CD14-positive monocyte (primary cell): ENCODE data around the gene MAP1LC3B2. TPM values are rescaled to one million over a fixed set of nuclear protein-coding genes. Genes with fewer than 3 reads are reported as not detected.

Experiments
- DNase-seq, 3 donors: peaks; one replicate each; pipeline ENCODE4 v3.0.0-alpha.2; 2011 to 2022
- H2AFZ ChIP-seq: 2 replicates; pipeline ENCODE4 v1.6.0; 2012; ENCODE audit warnings: mild to moderate bottlenecking, low read depth, low read length, inconsistent platforms; ENCODE audit not compliant: insufficient read depth, poor library complexity, severe bottlenecking
- H3K27ac ChIP-seq, 2 donors: 1 replicate in 1 of 2; 2 replicates in 1 of 2; pipeline ENCODE4 v1.5.1; 2012 to 2013; ENCODE audit warnings: low read length in 2 of 2, control low read depth in 1 of 2, inconsistent platforms in 1 of 2, low read depth in 1 of 2, mild to moderate bottlenecking in 1 of 2
- H3K27me3 ChIP-seq, 2 donors: one replicate each; pipeline versions ENCODE4 v1.6.0 to v1.6.1; 2011 to 2013; ENCODE audit warnings: low read length in 2 of 2; ENCODE audit not compliant: control insufficient read depth in 2 of 2, insufficient read depth in 2 of 2
- H3K36me3 ChIP-seq, 2 donors: replicated peaks in 1 of 2; 1 replicate in 1 of 2; 2 replicates in 1 of 2; pipeline versions ENCODE4 v1.5.1 to v1.6.1; 2012 to 2013; ENCODE audit warnings: low read length in 2 of 2, control low read depth in 1 of 2, inconsistent platforms in 1 of 2, mild to moderate bottlenecking in 1 of 2; ENCODE audit not compliant: insufficient read depth in 2 of 2, control insufficient read depth in 1 of 2
- H3K4me1 ChIP-seq, 2 donors: 1 replicate in 1 of 2; 2 replicates in 1 of 2; pipeline versions ENCODE4 v1.5.1 to v1.6.1; 2012 to 2013; ENCODE audit warnings: low read length in 2 of 2, control low read depth in 1 of 2, inconsistent platforms in 1 of 2, mild to moderate bottlenecking in 1 of 2, moderate library complexity in 1 of 2; ENCODE audit not compliant: insufficient read depth in 2 of 2, control insufficient read depth in 1 of 2
- H3K4me2 ChIP-seq: replicated peaks from 2 replicates; pipeline ENCODE3; 2012; ENCODE audit warnings: low read length, moderate library complexity, mild to moderate bottlenecking; ENCODE audit not compliant: poor library complexity, severe bottlenecking; ENCODE audit errors: extremely low read depth
- H3K4me3 ChIP-seq, 3 experiments: fragments of 200-600 bp in 1 of 3; sonication (generic) in 1 of 3; replicated peaks in 1 of 3; 1 replicate in 2 of 3; 2 replicates in 1 of 3; pipeline ENCODE4 v1.5.1; 2011 to 2013; ENCODE audit warnings: low read length in 3 of 3, mild to moderate bottlenecking in 3 of 3, control low read depth in 2 of 3, low read depth in 2 of 3, inconsistent platforms in 1 of 3, moderate library complexity in 1 of 3
- H3K79me2 ChIP-seq: 2 replicates; pipeline ENCODE4 v1.6.0; 2012; ENCODE audit warnings: mild to moderate bottlenecking, control low read depth, inconsistent platforms, low read length, moderate library complexity; ENCODE audit not compliant: insufficient read depth
- H3K9ac ChIP-seq: 2 replicates; pipeline ENCODE4 v1.6.0; 2017; ENCODE audit warnings: low read length, mild to moderate bottlenecking; ENCODE audit not compliant: insufficient read depth, poor library complexity, severe bottlenecking
- H3K9me3 ChIP-seq, 2 donors: replicated peaks in 1 of 2; 1 replicate in 1 of 2; 2 replicates in 1 of 2; pipeline versions ENCODE4 v1.5.1 to v1.6.1; 2012 to 2013; ENCODE audit warnings: low read length in 2 of 2, control low read depth in 1 of 2; ENCODE audit not compliant: control insufficient read depth in 1 of 2, insufficient read depth in 1 of 2
- H4K20me1 ChIP-seq: 2 replicates; pipeline ENCODE4 v1.6.0; 2012; ENCODE audit warnings: mild to moderate bottlenecking, low read length, control low read depth, moderate library complexity; ENCODE audit not compliant: insufficient read depth
- H3K27ac Mint-ChIP-seq, 7 donors: one replicate each; pipeline ENCODE4 v1.8.0; 2020; ENCODE audit warnings: mild to moderate bottlenecking in 7 of 7, mixed read lengths in 7 of 7, moderate library complexity in 6 of 7, inconsistent platforms in 2 of 7
- H3K27me3 Mint-ChIP-seq, 3 donors: one replicate each; pipeline ENCODE4 v1.8.0; 2021 to 2022; ENCODE audit warnings: low read depth in 3 of 3, mild to moderate bottlenecking in 3 of 3, mixed read lengths in 3 of 3, moderate library complexity in 3 of 3, inconsistent platforms in 1 of 3
- H3K36me3 Mint-ChIP-seq, 2 donors: one replicate each; pipeline ENCODE4 v1.8.0; 2020; ENCODE audit warnings: mixed read lengths in 2 of 2, inconsistent platforms in 1 of 2, mild to moderate bottlenecking in 1 of 2
- H3K4me1 Mint-ChIP-seq: one replicate; pipeline ENCODE4 v1.8.0; 2020; ENCODE audit warnings: mild to moderate bottlenecking, mixed read lengths
- H3K4me3 Mint-ChIP-seq, 2 donors: one replicate each; pipeline ENCODE4 v1.8.0; 2020; ENCODE audit warnings: mild to moderate bottlenecking in 2 of 2, mixed read lengths in 2 of 2, moderate library complexity in 1 of 2
- H3K9me3 Mint-ChIP-seq, 7 donors: one replicate each; pipeline ENCODE4 v1.8.0; 2020 to 2022; ENCODE audit warnings: mixed read lengths in 7 of 7, mild to moderate bottlenecking in 6 of 7, moderate library complexity in 6 of 7, inconsistent platforms in 2 of 7
- WGBS: methylation state at CpG from one replicate; pipeline ENCODE4 v1.1.5; 2013; ENCODE audit warnings: missing lambda C conversion rate; ENCODE audit not compliant: insufficient coverage; 5-methylcytosine and 5-hydroxymethylcytosine counted together
- intact Hi-C, 2 donors: fragments of 100-400 bp; cut with micrococcal nuclease; formaldehyde crosslinking; loops; one replicate each; pipeline versions ENCODE4 v1.15.0 to v1.15.1; 2023
- polyA plus RNA-seq, 3 donors: library from polyadenylated mRNA; depleted of rRNA in 1 of 3; unstranded in 2 of 3; stranded (reverse) in 1 of 3; fragments of 300-500 nt in 2 of 3; fragments of >200 nt in 1 of 3; fragmentation: Illumina TruSeq in 2 of 3; gene quantifications; 1 replicate in 2 of 3; 2 replicates in 1 of 3; pipeline ENCODE4 v1.2.3, GENCODE V29; 2012 to 2021
- TF ChIP-seq, protein P1 (sequence below): fragments of 200-600 bp; IDR thresholded peaks from one replicate; pipeline ENCODE4 v1.8.0; 2022; ENCODE audit warnings: antibody characterized with exemption, mild to moderate bottlenecking

The MAP1LC3B2 gene
- polyA plus RNA-seq, 3 donors, result 2.6 to 12.9 (median 6.4) TPM

- Histone ChIP-seq H3K4me3 (no peak overlapping the region), H3K9me3 (no peaks in the 10 kb centered on the region), H3K4me2 (no peak overlapping the region), H3K9ac (no peak overlapping the region), H3K27ac (no peak overlapping the region), H3K27me3 (no peaks in the 10 kb centered on the region), H2AFZ (no peak overlapping the region), H3K4me1 (peaks cover 39 to 52% of the 10 kb centered on the region in 2 donors), H3K36me3 (no peaks in the 10 kb centered on the region), H3K79me2 (no peaks in the 10 kb centered on the region), H4K20me1 (no peaks in the 10 kb centered on the region)
- intact Hi-C loops, result no loop called here
- WGBS, result no CpG with 5 or more reads among the region's 5 CpGs
- peaks cover 49% of the 10 kb centered on the region for H3K4me1 Mint-ChIP-seq
- H3K36me3 Mint-ChIP-seq, result peaks cover 0 to 4% of the 10 kb centered on the region in 2 donors
- H3K27ac Mint-ChIP-seq, result no peak overlapping the region
- no peak overlapping the region for H3K4me3 Mint-ChIP-seq
- DNase-seq, result no peak
- no peaks in the 10 kb centered on the region for H3K9me3 Mint-ChIP-seq
- peaks cover 0 to 4% (median 0%) of the 10 kb centered on the region in 3 donors for H3K27me3 Mint-ChIP-seq
- TF ChIP-seq, protein P1, sequence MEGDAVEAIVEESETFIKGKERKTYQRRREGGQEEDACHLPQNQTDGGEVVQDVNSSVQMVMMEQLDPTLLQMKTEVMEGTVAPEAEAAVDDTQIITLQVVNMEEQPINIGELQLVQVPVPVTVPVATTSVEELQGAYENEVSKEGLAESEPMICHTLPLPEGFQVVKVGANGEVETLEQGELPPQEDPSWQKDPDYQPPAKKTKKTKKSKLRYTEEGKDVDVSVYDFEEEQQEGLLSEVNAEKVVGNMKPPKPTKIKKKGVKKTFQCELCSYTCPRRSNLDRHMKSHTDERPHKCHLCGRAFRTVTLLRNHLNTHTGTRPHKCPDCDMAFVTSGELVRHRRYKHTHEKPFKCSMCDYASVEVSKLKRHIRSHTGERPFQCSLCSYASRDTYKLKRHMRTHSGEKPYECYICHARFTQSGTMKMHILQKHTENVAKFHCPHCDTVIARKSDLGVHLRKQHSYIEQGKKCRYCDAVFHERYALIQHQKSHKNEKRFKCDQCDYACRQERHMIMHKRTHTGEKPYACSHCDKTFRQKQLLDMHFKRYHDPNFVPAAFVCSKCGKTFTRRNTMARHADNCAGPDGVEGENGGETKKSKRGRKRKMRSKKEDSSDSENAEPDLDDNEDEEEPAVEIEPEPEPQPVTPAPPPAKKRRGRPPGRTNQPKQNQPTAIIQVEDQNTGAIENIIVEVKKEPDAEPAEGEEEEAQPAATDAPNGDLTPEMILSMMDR, result no peak
These were observed 18.5 kb upstream of the MAP1LC3B2 start for GRCh38 chr12:116540622-116541152.

DNA sequence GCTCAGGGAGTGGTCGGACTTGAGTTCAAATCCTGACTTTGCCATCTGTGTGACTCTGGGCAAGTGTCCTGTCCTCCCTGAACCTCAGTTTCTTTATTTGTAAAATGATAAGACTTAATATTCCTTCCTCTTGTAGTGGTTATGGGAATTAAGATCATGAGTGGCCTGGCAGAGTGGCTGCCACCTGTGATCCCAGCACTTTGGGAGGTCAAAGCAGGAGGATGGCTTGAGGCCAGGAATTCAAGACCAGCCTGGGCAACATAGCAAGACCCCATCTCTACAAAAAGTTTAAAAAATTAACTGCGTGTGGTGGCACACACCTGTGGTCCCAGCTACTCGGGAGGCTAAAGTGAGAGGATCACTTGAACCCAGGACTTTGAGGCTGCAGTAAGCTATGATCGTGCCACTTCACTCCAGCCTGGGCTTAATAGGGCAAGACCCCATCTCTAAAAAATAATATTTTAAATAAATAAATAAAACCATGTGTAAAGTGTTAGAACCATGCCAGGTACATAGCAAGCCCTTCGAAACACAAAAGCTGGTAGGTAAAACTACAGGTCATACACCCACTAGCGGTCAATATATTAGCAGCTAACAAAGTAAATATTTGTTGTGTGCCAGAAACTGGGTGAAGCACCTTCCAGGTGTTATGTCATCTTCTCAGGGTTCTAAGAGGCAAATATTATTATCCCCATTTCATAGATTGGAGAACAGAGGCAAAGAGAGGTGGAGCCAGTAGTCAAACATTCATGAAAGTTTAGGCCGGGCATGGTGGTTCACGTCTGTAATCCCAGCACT is 17.4 kb upstream of the MAP1LC3B2 start:
- TF ChIP-seq, protein P1, result no peak
- Histone ChIP-seq H3K27me3 (no peaks in the 10 kb centered on the region), H3K4me1 (peaks cover 39 to 52% of the 10 kb centered on the region in 2 donors), H3K36me3 (no peaks in the 10 kb centered on the region), H3K4me2 (no peak overlapping the region), H4K20me1 (no peaks in the 10 kb centered on the region), H3K9me3 (no peaks in the 10 kb centered on the region), H3K4me3 (no peak overlapping the region), H3K9ac (no peak overlapping the region), H3K27ac (no peak overlapping the region), H3K79me2 (no peaks in the 10 kb centered on the region), H2AFZ (no peak overlapping the region)
- Mint-ChIP-seq H3K36me3 (peaks cover 0 to 3% of the 10 kb centered on the region in 2 donors), H3K4me1 (peaks cover 49% of the 10 kb centered on the region), H3K27ac (peak overlapping the region in 1 of 7 donors; percentile 41), H3K4me3 (no peak overlapping the region), H3K27me3 (peaks cover 0 to 4% (median 0%) of the 10 kb centered on the region in 3 donors), H3K9me3 (no peaks in the 10 kb centered on the region)
- no peak for DNase-seq
- 98% methylated on average over 4 of the region's 8 CpGs for WGBS
- intact Hi-C loops, result no loop called here
